ENCODE measurements around the gene ATP11A. TPM values are rescaled to one million over a fixed set of nuclear protein-coding genes. Genes with fewer than 3 reads are reported as not detected.

Gene ATP11A
- polyA plus RNA-seq, 5 donors = 331 to 490 (median 383) TPM

DNA sequence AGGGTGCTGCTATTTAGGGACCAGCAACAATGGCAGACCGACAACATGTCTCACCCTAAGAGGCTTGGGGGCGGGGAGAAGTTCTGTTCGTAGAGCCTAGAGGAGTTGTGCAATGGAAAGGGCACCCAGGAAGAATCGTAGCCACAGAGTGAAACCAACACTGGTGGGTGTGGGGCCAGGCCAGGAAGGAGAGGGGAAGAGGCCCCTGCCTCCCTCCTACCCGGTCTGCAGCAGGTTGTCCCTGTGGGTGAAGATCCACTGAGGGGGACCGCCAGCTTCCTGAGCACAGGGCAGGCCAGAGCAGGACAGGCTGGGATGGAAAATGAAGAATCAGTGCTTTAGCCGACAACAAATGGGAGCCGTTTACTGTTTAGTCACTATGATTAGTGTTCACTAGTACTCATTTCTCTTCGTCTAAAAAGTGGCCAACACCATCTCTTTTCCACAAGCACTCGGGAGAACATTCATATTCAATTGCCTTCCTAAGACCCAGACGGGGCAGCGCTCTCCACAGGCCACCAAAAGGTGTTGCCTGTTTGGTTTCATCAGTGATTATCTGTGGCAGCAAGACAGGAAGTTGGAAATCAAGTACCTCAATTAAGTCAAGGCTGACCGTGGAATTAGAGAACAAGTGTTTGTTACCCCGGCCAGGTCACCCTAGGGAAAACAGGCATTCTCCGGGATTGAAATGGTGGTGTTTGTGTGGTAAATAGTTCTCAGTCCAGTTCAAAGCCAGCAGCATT is 1.1 kb upstream of the ATP11A start:
- DNase-seq = no peak

DNA sequence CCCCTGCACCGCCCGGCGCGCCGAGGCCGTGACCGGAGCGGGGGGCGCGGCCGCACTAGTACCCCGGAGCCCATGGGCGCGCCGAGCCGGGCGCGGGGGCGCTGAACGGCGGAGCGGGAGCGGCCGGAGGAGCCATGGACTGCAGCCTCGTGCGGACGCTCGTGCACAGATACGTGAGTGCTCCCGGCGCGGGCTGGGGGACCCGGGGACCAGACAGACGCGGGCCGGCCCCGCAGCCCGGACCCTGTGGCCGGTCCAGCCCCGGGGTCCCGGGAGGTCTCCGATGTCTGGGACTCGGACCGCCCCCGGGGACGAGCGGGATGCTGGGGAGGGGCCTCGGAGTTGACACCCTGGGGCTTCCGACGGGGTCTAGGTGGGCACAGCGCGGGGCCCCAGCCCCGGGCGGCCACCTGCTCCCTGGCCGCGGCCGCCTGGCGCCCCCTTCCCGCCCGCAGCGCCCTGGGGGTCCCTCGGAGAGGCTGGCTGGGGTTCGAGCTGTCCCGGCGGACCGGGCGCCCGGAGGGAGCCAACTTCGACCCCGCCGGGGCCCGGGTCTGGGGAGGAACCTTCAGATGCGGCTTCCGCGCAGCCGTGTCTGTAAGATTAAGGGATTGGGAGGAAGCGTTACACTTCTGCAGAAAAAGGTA is 568 bp downstream of the ATP11A start:
- no peak for DNase-seq

DNA sequence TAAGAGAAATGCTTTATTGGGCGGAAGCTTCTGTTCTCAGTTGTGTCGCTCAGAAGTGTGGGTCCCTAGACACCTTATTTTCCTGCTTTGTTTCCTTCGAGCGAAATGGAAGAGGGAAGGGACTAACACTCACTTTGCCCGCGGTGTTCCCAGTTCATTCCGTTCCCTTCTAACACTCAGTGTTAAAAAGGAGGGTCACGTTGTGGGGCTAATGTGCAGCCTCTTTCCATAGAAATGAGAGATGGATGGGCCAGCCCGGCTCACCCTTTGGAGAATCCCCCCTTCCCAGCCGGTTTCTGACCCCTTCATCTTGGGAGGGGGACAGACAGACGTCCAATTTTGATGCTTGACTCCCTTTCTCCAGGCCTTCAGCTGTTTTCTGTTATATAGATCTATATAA is 2.3 kb downstream of the ATP11A start:
- no peak for DNase-seq

DNA sequence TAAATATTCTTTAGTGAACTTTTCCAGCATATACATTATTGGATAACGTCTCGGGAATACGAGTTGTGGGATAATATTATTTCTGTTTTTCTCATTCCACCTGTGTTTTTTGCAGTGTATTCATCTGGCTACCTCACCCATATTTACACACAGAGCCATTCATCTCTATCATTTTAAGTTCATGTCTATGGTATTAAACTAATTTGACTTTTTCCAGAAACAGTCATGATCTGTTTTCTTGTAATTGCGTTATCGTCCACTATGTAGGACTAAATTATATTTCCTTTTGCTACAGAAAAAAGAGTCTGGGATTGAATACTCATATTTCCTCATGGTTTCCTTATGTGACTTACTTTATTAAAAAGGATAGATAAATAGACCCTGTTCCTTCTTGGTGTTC is 2.7 kb downstream of the ATP11A start:
- DNase-seq = no peak

DNA sequence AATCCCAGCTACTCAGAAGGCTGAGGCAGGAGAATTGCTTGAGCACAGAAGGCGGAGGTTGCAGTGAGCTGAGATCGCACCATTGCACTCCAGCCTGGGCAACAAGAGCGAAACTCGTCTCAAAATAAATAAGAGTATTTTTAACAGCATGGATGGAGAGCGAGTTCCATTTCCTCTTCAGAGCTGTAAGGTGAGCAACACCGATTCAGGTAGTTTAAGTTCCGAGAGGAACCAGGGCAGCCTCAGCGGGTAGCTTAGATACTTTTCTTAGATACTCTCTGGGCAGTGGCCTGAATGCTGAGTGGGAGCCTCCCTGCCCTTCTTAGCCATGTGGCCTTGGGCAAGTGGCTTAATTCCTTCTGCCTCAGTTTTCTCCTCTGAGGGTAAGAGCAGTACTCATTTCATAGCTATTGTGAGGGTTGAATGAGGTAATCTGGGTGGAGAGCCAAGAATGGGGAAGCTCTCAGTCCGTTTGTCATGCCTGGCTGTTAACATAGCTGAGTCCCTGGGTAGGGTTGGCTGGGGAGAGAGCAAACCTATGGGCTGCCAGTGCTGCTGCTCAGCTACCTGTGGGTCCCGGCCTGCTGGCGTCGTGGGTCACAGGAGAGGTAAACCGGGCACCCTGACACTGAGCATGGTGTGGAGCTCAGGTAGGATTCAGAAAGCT is 4.1 kb downstream of the ATP11A start:
- DNase-seq = no peak

DNA sequence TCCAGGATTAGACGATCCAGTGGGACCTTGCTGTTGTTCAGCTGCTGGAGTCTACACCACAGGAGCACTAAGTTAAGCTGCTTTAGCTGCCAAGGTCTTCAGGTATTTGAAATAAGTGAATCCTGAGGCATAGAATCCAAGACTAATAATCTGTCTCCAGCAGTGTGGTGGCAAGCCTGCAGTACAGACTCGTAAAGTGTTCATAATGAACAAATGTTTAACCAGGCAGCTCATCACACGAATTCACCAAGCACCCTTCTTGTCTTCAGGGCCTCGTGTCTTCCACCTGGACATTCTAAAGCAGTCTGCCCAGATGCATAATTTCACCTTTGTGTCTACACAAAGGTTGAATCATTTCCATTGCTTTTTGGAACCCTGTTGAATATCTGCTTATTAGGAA is 5.3 kb downstream of the ATP11A start:
- DNase-seq = no peak

DNA sequence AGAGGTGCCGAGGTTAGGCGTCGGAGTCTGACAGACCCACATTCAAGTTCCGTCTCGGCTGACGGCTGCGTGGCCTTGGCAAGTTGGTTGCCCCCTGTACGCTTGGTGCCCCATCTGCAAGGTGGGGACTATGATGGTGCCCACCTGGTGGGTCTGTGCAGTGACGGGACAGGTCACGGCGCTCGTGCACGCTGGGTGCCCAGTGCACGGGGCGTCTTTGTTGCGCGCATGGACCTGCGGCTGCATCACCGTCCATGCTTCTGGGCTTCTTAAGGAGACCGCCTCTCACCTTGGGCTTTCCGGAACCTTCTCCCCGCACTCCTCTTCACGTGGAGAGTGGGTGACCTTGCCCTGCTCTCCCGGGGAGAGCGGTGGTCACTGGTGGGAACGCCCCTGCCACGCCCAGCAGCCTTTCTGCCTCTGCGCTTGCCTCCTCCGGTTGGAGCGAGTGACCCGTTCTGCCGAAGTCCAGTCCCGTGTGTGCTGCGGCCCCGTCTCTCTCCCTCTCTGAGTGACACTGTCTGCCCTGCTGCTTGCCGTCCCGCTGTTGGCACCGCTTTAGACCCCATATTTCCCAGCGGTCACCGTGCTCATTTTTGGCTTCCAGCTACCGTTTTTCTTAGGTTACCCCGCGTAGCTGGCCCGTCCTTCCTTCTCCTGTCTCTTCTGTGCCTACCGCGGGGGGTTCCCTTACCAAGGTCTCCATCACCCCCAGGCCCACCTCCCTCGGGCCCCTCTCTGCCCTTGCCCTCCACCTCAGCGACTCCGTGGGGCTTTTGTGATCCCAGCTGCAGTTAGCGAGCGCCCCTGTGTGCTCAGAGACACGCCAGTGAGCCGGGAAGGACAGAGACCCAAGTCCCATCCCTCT is 6.4 kb downstream of the ATP11A start:
- DNase-seq = no peak

DNA sequence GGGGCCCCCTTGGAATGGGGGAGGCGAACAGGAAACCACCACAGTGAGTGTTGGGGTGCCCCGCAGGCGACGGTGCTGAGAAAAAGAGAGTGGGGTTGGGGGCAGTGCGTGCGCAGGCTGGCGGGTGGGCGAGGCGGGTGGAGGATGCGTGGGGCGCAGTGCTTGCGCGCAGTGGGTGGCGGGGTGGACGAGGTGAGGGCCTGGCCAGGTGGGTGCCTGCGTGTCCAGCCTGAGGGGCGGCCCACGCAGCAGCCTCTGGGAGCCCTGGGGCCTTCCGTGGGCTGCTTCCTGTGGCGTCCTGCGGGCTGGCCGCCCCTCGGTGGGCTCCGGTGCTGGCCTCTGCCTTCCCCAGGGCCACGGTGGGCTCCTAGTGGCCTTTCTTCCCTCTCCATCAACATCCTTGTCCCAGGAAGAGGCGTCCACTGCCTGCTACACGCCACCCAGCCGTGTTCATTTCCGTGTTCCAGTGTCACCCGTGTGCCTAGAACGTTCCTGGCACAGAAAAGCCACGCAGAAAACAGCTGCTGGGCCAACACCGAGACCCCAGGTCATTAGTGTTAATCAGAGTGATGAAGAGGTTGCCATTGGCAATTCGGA is 7.1 kb downstream of the ATP11A start:
- DNase-seq = no peak

DNA sequence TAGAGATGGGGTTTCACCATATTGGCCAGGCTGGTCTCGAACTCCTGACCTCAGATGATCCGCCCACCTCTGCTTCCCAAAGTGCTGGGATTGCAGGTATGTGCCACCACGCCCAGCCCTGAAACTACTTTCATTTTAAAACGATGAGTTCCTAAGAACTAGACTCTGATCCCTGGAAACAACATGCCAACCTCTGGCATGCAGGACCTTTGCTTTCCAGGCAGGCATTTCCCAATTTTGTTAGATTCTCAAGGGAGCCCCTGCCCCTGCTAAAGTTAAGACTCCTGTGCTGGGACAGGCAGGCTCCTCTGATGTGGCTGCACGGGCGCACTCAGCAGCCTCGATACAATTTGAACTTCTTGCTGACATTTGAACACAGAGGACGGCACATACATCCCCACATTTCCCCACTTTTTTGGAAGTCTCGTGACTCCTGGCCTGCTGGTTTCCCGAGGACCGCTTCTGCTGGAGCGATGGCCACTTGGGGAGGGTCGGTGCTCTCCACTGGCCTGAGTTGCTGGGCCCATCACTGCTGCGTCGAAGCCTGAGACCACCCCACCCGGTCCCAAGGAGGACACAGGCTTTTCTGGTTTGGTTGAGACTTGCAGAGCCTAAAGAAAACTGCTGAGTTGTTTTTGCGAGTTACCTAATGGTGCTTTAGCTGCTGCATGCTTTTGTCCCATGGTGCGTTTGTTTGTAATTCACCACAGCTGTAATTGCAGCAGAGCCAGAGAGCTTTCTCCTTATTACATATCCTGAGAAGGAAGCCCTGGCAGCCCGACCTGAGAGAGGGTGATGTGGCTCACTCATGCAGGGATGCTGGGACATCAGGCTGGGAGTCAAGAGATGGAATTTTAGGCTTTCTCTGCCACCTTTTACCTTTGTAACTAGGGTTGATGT is 8.2 kb downstream of the ATP11A start:
- DNase-seq = no peak

DNA sequence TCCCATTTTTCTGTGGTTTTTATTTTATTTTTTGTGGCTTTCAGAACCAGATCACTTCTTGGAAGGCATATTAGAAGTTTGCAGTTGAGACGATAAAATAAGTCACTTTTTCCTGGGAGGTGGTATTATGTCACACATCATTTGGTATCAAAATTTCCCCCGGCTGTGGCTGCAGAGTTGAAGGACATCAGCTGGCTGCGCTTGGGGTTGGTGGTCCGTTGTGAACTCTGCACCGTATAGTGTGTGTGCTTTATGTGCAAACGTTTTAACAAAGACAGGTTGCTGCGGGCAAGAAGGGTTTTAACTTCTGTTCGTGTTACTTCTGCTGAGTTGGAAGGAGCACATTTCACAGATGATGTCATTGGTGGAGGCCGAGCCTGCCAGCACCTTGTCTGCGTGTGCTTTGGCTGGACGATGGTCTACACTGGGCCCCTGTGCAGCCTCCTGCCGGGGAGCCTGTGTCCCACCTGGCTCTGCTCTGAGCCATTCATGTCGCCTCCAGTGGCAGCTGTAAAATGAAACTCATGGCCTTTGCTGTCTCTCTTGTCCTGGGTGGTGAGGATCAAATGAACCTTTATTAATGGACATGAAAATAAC is 9.6 kb downstream of the ATP11A start:
- no peak for DNase-seq

DNA sequence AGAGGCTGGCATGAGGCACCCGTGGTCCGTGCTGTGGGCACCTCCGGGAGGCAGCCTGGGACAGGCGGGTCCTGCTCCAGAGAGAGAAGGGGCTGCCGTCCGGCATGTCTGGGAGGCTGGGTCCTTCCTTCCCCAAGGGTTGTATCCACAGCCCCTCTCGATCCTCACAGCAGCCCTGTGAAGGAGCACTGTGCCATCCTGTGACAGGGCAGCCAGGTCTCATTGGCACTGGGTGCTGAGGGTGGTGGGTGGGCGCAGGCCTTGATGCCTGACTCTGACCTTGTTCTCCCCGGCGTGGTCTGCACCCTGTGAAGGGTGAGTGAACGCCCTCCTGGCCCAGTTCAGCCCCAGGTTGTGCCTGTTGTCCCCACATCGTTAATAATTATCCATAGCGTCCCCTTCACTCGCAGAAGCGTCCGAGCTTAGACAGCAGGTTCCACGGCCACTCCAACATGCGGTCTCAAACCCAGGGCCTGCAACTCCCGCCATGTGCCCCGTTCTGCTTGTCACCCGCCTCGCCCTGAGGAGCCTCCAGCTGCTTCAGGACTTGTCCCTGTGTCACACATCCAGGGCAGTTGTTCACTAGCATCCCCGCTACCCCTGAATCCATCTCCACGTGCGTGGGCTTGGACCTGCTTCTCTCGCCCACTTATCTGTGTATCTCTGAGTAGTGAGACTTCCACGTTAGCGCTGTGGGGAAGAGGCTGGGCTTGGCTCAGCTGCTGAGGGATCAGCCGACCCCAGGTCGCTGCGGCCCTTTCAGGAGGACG is 10.6 kb downstream of the ATP11A start:
- DNase-seq = no peak

DNA sequence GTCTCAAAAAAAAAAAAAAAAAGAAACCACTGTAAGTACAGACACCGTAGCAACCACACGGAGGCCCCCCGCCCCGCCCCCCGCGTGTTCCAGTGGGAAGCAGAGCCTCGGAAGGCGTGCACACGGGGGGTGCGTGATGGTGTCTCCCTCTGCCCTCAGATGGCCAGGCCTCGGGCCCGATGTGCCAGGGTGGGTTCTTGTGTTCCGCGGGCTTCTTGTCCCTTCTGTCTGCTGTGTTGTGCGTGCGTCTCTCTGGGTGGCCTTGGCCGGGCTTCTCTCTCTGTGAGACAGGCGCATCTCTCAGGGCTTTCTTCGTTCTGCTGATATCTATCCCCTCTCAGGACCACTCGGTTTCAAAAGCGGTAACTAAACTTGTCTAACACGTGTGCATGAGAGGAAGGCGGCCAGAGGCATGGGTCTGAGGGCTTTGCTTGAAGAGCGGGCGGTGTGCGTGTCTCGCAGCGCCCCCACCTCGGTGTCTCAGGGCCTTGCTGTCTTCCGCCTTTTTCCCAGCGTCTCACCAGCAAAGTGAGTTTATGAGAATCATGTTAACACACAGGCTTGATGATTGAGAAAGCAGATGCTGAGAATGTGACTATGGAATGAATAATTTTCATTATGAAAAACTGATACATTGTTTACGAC is 12.6 kb downstream of the ATP11A start:
- no peak for DNase-seq

DNA sequence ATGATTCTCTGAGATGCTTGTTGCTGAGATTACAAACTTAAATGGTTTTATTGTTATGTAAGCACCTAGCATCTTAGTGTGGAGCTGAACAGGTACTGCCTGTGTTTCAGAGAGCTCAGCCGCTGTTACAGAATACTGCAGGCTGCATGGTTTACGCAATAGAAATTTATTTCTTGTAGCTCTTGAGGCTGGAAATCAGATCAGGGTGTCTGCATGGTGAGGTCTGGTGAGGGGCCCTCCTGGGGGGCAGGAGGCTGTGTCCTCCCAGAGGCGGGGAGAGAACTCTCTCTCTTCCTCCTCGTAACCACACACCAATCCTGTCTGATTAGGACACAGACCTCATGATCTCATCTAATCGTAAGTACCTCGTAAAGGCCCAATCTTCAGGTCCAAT is 13.1 kb downstream of the ATP11A start:
- no peak for DNase-seq

DNA sequence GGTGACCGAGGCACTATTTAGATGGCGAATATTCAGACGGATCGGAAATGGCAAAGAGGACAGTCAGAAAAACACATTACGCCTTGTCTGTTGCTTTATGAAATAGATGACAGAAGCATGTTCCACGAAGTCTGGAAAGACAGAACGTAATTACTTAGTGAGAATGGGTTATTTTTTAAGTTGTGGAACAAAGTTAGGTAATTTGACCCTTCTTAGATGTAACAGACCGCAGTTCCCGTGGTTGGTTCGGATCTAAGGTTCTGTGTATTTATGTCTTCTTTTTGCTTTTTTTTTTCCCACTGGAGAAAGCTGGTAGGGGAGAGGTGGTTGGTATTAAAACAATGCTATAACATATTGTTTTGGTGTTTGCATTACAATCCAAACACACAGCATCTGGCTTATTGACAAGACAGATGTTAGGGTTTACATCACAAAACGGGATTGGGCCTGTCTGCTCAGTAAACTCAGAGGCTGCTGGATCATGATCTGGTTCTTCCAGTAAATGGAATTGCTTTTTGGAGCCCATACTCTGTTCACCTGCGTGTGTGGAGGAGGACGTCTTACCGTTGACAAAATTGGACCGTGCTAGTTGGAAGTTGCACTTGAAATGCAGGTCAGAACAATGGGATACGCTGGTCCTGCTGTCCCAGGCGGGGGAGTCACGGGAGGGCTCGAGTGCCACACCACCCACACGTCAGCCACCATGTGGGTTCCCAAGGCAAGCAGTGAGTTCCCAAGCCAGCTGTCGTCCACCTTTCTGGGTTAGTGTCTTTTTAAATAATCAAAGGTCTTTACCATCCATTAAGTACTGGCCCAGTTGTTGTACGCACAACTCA is 13.8 kb downstream of the ATP11A start:
- no peak for DNase-seq

DNA sequence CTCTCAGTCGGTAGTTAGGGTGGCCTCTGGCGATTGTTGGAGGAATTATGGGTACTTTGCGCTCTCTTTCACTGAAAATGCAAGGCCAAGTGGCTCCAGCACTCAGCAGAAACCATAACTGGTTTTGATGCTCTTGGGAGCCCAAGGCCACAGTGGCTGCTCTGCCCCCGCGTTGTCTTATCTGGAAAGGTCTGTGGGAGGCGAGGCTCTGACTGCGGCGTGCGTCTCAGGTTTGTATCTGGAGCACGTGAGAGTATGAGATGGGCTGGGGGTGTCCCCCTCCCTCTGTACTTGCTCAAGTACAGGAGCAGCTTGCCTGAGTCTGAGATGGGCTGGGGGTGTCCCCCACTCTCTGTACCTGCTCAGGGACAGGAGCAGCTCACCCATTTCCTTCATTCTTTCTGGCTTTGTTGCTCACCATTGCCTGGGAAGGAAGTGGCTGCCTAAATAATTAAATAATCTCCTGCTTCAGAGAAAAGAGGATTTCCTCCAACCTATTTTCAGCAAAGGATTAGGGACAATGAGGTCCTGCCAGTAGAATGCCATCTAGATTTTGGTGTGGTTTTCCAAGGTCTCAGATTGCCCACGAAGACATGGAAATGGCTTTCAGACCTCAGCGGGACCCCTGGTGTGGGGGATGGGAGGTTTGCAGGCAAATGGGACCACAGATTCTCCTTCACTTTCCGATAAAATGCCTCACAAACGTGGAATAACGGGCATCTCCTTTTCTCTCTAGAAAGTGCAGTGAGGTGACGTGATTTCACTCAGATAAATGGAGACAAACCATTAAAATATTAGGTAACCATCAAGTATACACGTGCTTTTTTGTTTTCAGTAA is 14.7 kb downstream of the ATP11A start:
- DNase-seq = no peak

DNA sequence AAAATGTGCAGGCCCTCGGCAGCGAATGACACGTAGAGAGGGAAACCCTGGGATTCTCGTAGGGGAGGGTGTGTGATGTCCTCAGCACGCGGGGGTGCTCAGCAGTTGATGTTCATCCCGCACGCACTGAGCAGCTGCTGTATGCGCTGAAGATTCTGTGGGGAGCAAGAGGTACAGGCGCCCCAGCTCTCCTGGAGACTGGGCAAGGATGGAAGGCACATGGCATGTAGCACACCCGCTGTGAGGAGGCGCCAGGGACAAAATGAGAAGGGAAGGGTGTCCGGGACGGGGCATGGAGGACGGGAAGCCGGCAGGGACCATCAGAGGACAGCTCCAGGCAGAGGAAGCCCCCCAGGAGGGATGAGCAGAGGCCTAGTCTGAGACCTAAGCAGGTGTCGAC is 15.4 kb downstream of the ATP11A start:
- no peak for DNase-seq

DNA sequence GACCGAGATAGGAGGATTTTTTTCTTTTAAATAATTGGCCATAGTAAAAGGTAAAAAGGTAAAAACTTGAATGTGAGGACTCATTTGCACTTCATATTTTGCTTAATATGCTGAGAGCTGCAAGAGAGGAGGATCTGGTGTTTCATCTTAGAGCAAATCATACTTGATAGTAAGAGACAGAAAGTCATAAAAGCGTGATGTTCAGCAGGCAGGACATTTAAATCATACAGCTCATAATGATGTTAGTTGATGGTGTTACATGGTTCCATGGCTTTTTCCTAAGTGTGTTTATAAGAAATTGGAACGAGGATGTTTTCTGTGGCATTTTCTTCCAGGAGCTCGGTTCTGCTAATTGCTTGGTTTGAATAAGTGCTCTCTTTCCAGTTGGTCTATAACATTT is 16.3 kb downstream of the ATP11A start:
- DNase-seq = no peak
